ENCODE measurements around the gene NAIF1.
"Not testable (repeated sequence)": the region's sequence is repeated elsewhere in the genome, so short reads cannot be mapped to it uniquely, and the experiment has no call there.

The NAIF1 gene

GRCh38 chr9:128025736-128026135, 41.4 kb downstream of the NAIF1 start:
- peak in 1 of 5 donors; percentile 48 for DNase-seq

DNA sequence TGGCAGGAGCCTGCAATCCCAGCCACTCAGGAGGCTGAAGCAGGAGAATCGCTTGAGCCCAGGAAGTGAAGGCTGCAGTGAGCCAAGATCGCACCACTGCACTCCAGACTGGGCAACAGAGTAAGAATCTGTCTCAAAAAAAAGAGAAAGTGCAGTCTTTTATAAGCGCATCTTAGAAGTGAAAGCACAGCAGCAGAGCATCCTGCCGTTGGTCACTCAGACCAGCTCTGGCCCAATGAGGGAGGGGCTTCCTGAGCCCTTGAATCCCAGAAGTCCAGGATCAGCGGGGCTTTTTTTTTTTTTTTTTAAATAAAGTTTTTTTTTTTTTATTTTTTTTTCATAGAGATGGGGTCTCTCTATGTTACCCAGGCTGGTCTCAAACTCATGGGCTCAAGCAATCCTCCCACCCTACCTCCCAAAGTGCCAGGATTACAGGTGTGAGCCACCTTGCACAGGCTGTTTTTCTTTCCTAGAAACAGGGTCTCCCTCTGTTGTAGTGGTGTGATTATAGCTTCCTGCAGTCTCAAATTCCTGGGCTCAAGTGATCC, 42.3 kb downstream of the NAIF1 start:
- peak in 1 of 5 donors; percentile 17 for DNase-seq

GRCh38 chr9:128023671-128024070, 43.4 kb downstream of the NAIF1 start:
- DNase-seq: not testable (repeated sequence)

DNA sequence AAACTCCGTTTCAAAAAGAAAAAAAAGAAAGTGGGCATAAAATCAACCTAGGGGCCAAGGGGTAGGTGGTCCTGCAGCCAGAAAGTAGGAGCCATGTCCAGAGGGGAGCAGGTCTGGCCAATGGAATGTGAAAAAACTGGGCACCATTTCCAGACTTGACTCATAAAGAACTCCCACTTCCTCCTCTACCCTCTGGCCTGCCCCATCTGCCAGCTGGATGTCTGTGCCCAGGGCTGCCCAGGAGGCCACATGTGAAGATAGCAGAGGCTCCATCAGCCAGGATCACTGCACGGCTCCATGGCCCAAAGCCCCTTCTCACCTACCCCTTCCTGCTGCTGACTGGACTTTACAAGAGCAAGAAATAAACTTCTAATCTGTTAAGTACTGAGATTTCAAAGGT, 44.2 kb downstream of the NAIF1 start:
- no peak for DNase-seq

DNA sequence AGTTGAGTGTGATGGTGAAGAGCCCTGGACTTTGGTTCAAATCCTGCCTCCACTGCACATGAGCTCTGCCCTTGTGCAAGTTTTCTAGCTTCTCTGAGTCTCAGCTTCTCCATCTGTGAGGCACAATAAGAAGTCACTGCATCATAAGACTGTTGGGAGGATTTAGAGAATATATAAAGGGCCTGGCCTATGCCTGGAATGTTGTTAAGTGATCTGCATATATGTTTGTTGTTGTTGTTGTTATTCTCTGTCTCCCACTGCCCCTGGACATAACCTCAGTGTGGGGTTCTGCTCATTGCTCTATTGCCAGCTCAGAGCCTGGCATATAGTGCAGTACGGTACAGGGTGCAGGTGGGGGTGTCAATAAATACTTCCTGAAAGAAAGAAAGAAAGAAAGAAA, 46.0 kb downstream of the NAIF1 start:
- DNase-seq: no peak

DNA sequence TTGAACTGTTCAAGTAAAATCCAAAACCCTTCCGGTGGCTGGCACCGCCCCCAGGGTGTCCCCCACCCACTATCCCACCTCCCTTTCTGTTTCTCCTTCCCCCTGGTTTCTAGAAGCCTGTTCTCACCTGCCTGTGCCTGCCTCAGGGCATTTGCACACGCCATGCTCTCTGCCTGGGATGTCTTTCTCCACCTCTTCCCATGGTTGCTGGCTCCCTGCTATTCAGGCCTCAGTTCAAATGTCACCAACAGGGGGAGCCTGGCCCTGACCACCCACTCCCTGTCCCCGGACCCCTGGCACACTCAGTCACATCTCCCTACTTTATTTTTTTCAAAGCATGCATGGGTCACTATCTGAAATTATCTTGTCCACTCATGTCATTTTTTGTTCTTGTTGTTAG, 46.4 kb downstream of the NAIF1 start:
- DNase-seq: no peak

DNA sequence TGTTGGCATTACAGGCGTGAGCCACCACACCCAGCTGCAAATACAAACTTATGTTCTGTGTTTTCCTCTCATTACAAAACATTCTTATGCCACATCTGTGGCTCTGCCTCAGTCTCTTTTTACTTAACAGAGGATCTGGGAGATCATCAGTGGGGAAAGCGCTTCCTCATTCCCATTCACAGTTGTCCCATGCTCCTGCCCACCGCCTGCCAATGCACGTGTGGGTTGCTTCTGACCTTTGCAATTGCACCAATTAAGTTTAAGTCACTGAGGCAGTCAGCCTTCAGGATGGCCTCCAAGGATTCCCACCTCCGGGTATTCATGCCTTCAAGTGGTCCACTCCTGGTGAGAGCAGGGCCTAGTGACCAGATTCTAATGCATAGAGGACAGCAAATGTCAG, 51.4 kb downstream of the NAIF1 start:
- no peak for DNase-seq
